ENCODE measurements around the gene SEMA6A. TPM values are rescaled to one million over a fixed set of nuclear protein-coding genes. Genes with fewer than 3 reads are reported as not detected.

Gene SEMA6A
- total RNA-seq, 1 donor from 2014 or later = 17.8 TPM

DNA sequence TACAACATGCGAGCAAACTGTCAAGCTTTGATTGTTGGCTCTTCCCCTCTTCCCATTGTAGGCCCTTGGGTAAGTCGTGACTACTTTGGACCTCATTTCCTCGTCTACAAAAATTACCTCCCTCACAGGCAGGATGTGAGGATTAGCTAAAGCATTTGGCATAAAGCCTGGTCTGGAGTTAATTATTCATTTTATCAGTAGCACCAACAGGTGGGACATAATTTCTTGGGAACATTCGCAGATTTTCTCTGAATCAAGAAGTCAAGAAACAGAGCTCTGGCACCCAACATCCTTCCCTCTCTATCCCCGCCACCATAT, 39.9 kb upstream of the SEMA6A start:
- DNase-seq (ENCODE audit: low spot score in 2 of 2) = no peak
- intact Hi-C loops (cut with DNase I) = no loop called here
- Histone ChIP-seq H3K27me3 (no peaks in the 10 kb centered on the region), H3K27ac (no peak overlapping the region), H3K9me3 (no peaks in the 10 kb centered on the region), H3K4me1 (no peaks in the 10 kb centered on the region), H3K4me3 (no peak overlapping the region), H3K36me3 (no peaks in the 10 kb centered on the region)
- TF ChIP-seq, protein P1, sequence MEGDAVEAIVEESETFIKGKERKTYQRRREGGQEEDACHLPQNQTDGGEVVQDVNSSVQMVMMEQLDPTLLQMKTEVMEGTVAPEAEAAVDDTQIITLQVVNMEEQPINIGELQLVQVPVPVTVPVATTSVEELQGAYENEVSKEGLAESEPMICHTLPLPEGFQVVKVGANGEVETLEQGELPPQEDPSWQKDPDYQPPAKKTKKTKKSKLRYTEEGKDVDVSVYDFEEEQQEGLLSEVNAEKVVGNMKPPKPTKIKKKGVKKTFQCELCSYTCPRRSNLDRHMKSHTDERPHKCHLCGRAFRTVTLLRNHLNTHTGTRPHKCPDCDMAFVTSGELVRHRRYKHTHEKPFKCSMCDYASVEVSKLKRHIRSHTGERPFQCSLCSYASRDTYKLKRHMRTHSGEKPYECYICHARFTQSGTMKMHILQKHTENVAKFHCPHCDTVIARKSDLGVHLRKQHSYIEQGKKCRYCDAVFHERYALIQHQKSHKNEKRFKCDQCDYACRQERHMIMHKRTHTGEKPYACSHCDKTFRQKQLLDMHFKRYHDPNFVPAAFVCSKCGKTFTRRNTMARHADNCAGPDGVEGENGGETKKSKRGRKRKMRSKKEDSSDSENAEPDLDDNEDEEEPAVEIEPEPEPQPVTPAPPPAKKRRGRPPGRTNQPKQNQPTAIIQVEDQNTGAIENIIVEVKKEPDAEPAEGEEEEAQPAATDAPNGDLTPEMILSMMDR (IDR thresholded peaks at IDR 0.05) = no peak

DNA sequence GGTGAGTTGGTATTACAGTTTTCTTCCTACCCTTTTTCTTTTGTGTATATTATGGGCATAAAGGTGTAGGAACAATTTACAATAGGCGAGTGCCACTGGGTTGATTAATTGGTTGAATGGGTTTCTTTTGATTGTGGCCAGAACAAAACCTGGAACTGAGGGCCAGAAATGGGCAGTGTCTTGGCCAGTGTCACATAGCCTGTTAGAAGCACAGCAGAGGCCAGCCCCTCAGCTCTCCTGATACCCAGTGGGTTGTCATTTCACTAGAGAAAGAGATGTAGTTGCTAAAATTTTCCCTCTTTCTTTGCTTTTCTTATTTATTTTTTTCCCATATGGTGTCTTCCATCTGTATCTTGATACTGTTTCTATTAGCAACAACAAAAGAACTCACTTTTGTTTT, 38.8 kb upstream of the SEMA6A start:
- intact Hi-C loops (cut with DNase I) = no loop called here
- Histone ChIP-seq H3K27me3 (no peaks in the 10 kb centered on the region), H3K27ac (no peak overlapping the region), H3K4me1 (no peaks in the 10 kb centered on the region), H3K36me3 (no peaks in the 10 kb centered on the region), H3K4me3 (no peak overlapping the region), H3K9me3 (no peaks in the 10 kb centered on the region)
- TF ChIP-seq, protein P1 (IDR thresholded peaks at IDR 0.05) = no peak
- no peak for DNase-seq (ENCODE audit: low spot score in 2 of 2)

DNA sequence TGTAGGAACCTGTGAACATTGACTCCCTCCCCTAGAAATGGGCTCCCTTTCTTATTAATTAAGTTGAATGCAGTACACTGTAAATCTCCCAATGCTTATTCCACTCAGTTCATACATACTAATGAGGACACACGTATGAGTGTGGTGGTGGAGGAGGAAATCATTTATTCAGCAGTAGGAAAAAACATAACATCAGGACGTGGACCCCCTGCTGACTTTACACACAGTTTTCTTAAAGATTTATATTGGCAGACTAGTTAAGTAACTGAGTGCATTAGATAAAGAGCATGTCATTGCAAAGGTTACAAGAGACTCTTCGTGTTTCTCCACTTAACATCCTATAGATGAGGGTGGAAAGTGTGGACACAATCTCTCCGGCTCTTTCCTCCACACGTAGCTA, 37.8 kb upstream of the SEMA6A start:
- no peak overlapping the region for H3K4me3 ChIP-seq
- H3K4me1 ChIP-seq = no peaks in the 10 kb centered on the region
- intact Hi-C loops (cut with DNase I) = no loop called here
- H3K9me3 ChIP-seq = no peaks in the 10 kb centered on the region
- H3K27ac ChIP-seq = no peak overlapping the region
- H3K36me3 ChIP-seq = no peaks in the 10 kb centered on the region
- DNase-seq (ENCODE audit: low spot score in 2 of 2) = no peak
- TF ChIP-seq, protein P1 (IDR thresholded peaks at IDR 0.05) = no peak
- H3K27me3 ChIP-seq = no peaks in the 10 kb centered on the region

DNA sequence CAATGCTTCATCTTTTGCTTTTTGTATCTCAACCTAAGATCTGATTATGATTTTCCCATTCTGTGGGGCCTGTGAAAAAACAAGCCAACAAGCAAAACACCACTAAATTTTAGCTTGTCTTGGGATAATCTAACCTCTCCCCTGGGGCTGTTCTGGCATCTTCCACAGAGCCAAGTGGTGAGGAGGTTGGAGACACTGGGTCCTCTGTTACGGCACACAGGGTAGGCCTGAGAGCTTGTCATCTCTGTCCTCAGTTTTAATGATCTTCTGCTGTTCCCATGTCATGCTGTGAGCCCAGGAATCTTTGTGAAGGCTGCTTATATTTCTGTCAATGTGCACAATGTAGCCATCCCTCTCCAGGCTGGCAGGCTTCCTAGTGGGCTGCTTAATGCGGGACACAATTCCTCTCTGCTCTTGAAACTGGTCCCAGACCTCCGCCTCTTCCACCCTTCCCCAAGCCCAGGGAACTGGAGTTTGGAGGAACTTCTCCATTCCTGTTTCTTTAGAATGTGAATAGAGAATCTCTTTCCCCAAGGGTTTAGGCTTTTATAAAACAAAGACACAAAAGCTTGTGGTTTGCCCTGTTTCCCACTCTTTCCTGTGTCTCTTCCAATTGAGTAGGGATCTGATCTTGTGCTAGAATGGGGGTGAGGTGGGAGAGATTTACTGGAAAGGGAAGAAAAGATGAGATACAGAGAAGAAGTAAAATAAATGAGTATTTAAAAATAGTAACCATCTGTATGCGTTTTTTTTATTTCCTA, 30.9 kb upstream of the SEMA6A start:
- peaks cover 0 to 3% of the 10 kb centered on the region in 2 donors for H3K4me1 ChIP-seq
- TF ChIP-seq, protein P1 (IDR thresholded peaks at IDR 0.05) = no peak
- H3K4me3 ChIP-seq = no peak overlapping the region
- DNase-seq (ENCODE audit: low spot score in 2 of 2) = no peak
- H3K27ac ChIP-seq = no peak overlapping the region
- H3K36me3 ChIP-seq = no peaks in the 10 kb centered on the region
- intact Hi-C loops (cut with DNase I) = no loop called here
- H3K27me3 ChIP-seq = no peaks in the 10 kb centered on the region
- H3K9me3 ChIP-seq = no peaks in the 10 kb centered on the region

DNA sequence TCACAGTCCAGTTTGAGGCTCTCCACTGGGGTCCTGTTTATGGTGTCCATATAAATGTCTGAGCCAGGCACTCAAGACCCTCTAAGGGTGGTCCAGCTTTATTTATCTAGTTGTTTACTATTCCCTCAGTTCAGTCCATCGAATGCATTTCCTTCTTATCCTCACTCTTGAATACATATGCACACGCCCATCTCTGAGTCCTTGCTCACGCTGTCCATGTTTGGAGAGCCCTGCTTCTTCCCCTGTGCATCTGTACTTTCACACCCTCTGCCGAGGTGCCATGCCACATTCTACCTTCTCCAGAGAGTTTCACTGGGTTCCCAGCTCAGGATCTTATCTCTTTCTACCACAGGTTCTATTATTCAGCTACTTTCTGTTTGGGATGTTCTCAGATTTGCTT, 30.2 kb upstream of the SEMA6A start:
- H3K27ac ChIP-seq = no peak overlapping the region
- DNase-seq (ENCODE audit: low spot score in 2 of 2) = no peak
- TF ChIP-seq, protein P1 (IDR thresholded peaks at IDR 0.05) = no peak
- no peaks in the 10 kb centered on the region for H3K27me3 ChIP-seq
- no peak overlapping the region for H3K4me3 ChIP-seq
- intact Hi-C loops (cut with DNase I) = no loop called here
- no peaks in the 10 kb centered on the region for H3K9me3 ChIP-seq
- no peaks in the 10 kb centered on the region for H3K36me3 ChIP-seq
- H3K4me1 ChIP-seq = peaks cover 0 to 3% of the 10 kb centered on the region in 2 donors

DNA sequence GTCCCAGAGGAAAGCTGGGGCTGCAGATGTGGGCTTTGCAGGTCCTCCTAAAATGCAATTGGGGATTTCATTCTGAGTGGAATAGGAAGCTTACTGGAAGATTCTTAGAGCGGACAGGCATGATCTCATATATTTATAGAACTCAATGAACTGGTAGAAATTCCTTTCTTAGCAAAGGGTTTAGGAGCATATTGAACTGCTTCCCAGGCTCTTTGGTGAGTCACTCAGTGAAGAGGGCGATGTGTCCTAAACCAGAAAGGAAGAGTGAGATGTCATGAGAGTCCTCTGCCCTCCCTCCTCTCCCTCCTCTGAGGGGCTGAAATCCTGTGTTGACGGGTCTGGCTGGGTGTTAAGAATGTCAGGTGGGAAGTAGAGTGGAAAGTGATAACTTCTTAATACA, 26.3 kb upstream of the SEMA6A start:
- H3K4me1 ChIP-seq = peaks cover 0 to 3% of the 10 kb centered on the region in 2 donors
- intact Hi-C loops (cut with DNase I) = no loop called here
- no peak overlapping the region for H3K4me3 ChIP-seq
- H3K27ac ChIP-seq = no peak overlapping the region
- no peaks in the 10 kb centered on the region for H3K27me3 ChIP-seq
- TF ChIP-seq, protein P1 (IDR thresholded peaks at IDR 0.05) = no peak
- no peak for DNase-seq (ENCODE audit: low spot score in 2 of 2)
- H3K36me3 ChIP-seq = no peaks in the 10 kb centered on the region
- no peaks in the 10 kb centered on the region for H3K9me3 ChIP-seq

Measured in ascending aorta (tissue), 2 donors.